Vagina (tissue), 2 donors: ENCODE measurements around the gene LRRC4C.

Experiments used
- POLR2A ChIP-seq, 2 donors: fragments of 450-650 bp; IDR thresholded peaks; one replicate each; pipeline ENCODE4 v1.6.1; 2017; ENCODE audit warnings: antibody characterized with exemption in 2 of 2, mild to moderate bottlenecking in 2 of 2, moderate library complexity in 2 of 2
- TF ChIP-seq, protein P1 (sequence below), 3 experiments: fragments of 450-650 bp in 2 of 3; fragments of 200-600 bp in 1 of 3; sonication (generic) in 1 of 3; IDR thresholded peaks; one replicate each; pipeline ENCODE4 v1.5.1; 2017 to 2019; ENCODE audit warnings: antibody characterized with exemption in 3 of 3, mild to moderate bottlenecking in 2 of 3, moderate library complexity in 2 of 3

GRCh38 chr11:41273908-41274307 lies 185.5 kb downstream of the LRRC4C start:
- TF ChIP-seq, protein P1, sequence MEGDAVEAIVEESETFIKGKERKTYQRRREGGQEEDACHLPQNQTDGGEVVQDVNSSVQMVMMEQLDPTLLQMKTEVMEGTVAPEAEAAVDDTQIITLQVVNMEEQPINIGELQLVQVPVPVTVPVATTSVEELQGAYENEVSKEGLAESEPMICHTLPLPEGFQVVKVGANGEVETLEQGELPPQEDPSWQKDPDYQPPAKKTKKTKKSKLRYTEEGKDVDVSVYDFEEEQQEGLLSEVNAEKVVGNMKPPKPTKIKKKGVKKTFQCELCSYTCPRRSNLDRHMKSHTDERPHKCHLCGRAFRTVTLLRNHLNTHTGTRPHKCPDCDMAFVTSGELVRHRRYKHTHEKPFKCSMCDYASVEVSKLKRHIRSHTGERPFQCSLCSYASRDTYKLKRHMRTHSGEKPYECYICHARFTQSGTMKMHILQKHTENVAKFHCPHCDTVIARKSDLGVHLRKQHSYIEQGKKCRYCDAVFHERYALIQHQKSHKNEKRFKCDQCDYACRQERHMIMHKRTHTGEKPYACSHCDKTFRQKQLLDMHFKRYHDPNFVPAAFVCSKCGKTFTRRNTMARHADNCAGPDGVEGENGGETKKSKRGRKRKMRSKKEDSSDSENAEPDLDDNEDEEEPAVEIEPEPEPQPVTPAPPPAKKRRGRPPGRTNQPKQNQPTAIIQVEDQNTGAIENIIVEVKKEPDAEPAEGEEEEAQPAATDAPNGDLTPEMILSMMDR (IDR thresholded peaks at IDR 0.05) = no peak
- TF ChIP-seq POLR2A (IDR thresholded peaks at IDR 0.05) = no peak
